IMR-90 (cell line): ENCODE data around the gene CPNE4. TPM values are rescaled to one million over a fixed set of nuclear protein-coding genes. Genes with fewer than 3 reads are reported as not detected.

Experiments used
- ATAC-seq: fragments of 200-7000 bp; cut with Tn5 transposase; 2 replicates; pipeline ENCODE4 v1.9.1; 2020; ENCODE audit warnings: low read depth, mild to moderate bottlenecking, moderate library complexity
- BruUV-seq: library from RNA; stranded (reverse); fragments of 400-500 nt; replicated peaks from 2 replicates; lab custom pipeline; 2021; lab: Mats Ljungman, UMichigan
- CTCF ChIA-PET: fragments of 300-600 bp; formaldehyde crosslinking; extraction: SDS; loops from one replicate; lab custom pipeline; 2021; ENCODE audit warnings: antibody characterized with exemption; lab: Yijun Ruan, JAX
- POLR2A ChIA-PET: fragments of 300-600 bp; sonication (Branson Sonifier 250); formaldehyde crosslinking; loops from one replicate; lab custom pipeline; 2022; ENCODE audit warnings: antibody characterized with exemption; ENCODE audit not compliant: unreplicated experiment; lab: Charles Lee
- DNase-seq: peaks from one replicate; pipeline ENCODE4 v3.0.0; 2013
- H2AFZ ChIP-seq: replicated peaks from 2 replicates; pipeline ENCODE3; 2013; ENCODE audit warnings: low read length, mild to moderate bottlenecking; ENCODE audit not compliant: poor library complexity
- H2AK5ac ChIP-seq: 2 replicates; pipeline ENCODE4 v1.6.1; 2013; ENCODE audit warnings: low read depth, low read length, inconsistent platforms
- H2AK9ac ChIP-seq: replicated peaks from 2 replicates; pipeline ENCODE3; 2013; ENCODE audit warnings: mild to moderate bottlenecking, low read depth, low read length, moderate library complexity; ENCODE audit not compliant: poor library complexity
- H2BK120ac ChIP-seq: 2 replicates; pipeline ENCODE4 v1.6.1; 2013; ENCODE audit warnings: low read depth, low read length, inconsistent platforms
- H2BK15ac ChIP-seq: 3 replicates; pipeline ENCODE4 v1.6.1; 2013; ENCODE audit warnings: low read depth, low read length, inconsistent platforms
- H2BK20ac ChIP-seq: 2 replicates; pipeline ENCODE4 v1.6.1; 2013; ENCODE audit warnings: low read depth, mild to moderate bottlenecking, inconsistent platforms, low read length, moderate library complexity
- H2BK5ac ChIP-seq: 2 replicates; pipeline ENCODE4 v1.6.1; 2013; ENCODE audit warnings: mild to moderate bottlenecking, low read depth, low read length, inconsistent platforms; ENCODE audit not compliant: poor library complexity, severe bottlenecking
- H3K14ac ChIP-seq: replicated peaks from 2 replicates; pipeline ENCODE4 v1.6.1; 2013; ENCODE audit warnings: low read depth, low read length, inconsistent platforms
- H3K18ac ChIP-seq: 2 replicates; pipeline ENCODE4 v1.6.1; 2013; ENCODE audit warnings: low read depth, low read length, control low read depth
- H3K23ac ChIP-seq: 2 replicates; pipeline ENCODE4 v1.6.1; 2013; ENCODE audit warnings: low read depth, low read length, inconsistent platforms
- H3K27ac ChIP-seq: 2 replicates; pipeline ENCODE4 v1.5.1; 2013; ENCODE audit warnings: mild to moderate bottlenecking, control low read depth, low read length; ENCODE audit not compliant: insufficient read depth
- H3K27me3 ChIP-seq: 2 replicates; pipeline ENCODE4 v1.6.1; 2013; ENCODE audit warnings: low read length; ENCODE audit not compliant: control insufficient read depth, insufficient read depth
- H3K36me3 ChIP-seq: 2 replicates; pipeline ENCODE4 v1.6.1; 2013; ENCODE audit warnings: low read length, mixed read lengths; ENCODE audit not compliant: control insufficient read depth, insufficient read depth
- H3K4ac ChIP-seq: 2 replicates; pipeline ENCODE4 v1.6.1; 2013; ENCODE audit warnings: low read depth, low read length, inconsistent platforms
- H3K4me1 ChIP-seq: 2 replicates; pipeline ENCODE4 v1.6.1; 2013; ENCODE audit warnings: low read length, mixed read lengths; ENCODE audit not compliant: control insufficient read depth, insufficient read depth
- H3K4me2 ChIP-seq: 2 replicates; pipeline ENCODE4 v1.6.1; 2013; ENCODE audit warnings: low read depth, mild to moderate bottlenecking, control low read depth, low read length, moderate library complexity
- H3K4me3 ChIP-seq: 2 replicates; pipeline ENCODE4 v1.5.1; 2013; ENCODE audit warnings: low read depth, mild to moderate bottlenecking, control low read depth, low read length, moderate library complexity; ENCODE audit not compliant: insufficient read depth
- H3K56ac ChIP-seq: 2 replicates; pipeline ENCODE4 v1.6.1; 2013; ENCODE audit warnings: low read length, inconsistent platforms; ENCODE audit not compliant: insufficient read depth; ENCODE audit errors: extremely low read depth
- H3K79me1 ChIP-seq, 2 experiments: 2 replicates each; pipeline ENCODE4 v1.6.1; 2013; ENCODE audit warnings: low read length in 2 of 2, inconsistent platforms in 1 of 2, low read depth in 1 of 2
- H3K9ac ChIP-seq: 2 replicates; pipeline ENCODE4 v1.6.1; 2013; ENCODE audit warnings: low read depth, low read length, control low read depth
- H3K9me1 ChIP-seq: 2 replicates; pipeline ENCODE4 v1.6.1; 2013; ENCODE audit warnings: low read length, inconsistent platforms; ENCODE audit not compliant: insufficient read depth
- H3K9me3 ChIP-seq: 2 replicates; pipeline ENCODE4 v1.6.1; 2013; ENCODE audit warnings: low read length; ENCODE audit not compliant: control insufficient read depth, insufficient read depth
- H4K20me1 ChIP-seq: 2 replicates; pipeline ENCODE4 v1.6.1; 2013; ENCODE audit warnings: low read length, inconsistent platforms; ENCODE audit not compliant: insufficient read depth
- H4K5ac ChIP-seq: 2 replicates; pipeline ENCODE4 v1.6.1; 2013; ENCODE audit warnings: mild to moderate bottlenecking, low read depth, low read length, control low read depth
- H4K8ac ChIP-seq, 2 experiments: 2 replicates each; pipeline ENCODE4 v1.6.1; 2013; ENCODE audit warnings: low read depth in 2 of 2, low read length in 2 of 2, control low read depth in 1 of 2, inconsistent platforms in 1 of 2
- H4K91ac ChIP-seq: 2 replicates; pipeline ENCODE4 v1.6.1; 2013; ENCODE audit warnings: low read depth, low read length, inconsistent platforms; ENCODE audit not compliant: insufficient read depth
- BHLHE40 ChIP-seq: fragments of 150-350 bp; IDR thresholded peaks from 2 replicates; pipeline ENCODE4 v1.6.1; 2016; ENCODE audit warnings: mild to moderate bottlenecking, low read depth, low read length
- CEBPB ChIP-seq: IDR thresholded peaks from 2 replicates; pipeline ENCODE4 v1.6.1; 2012; ENCODE audit warnings: low read depth, low read length, improper control_type of control experiment
- CHD1 ChIP-seq: IDR thresholded peaks from 2 replicates; pipeline ENCODE4 v1.6.1; 2012; ENCODE audit warnings: low read depth, low read length, improper control_type of control experiment
- CTCF ChIP-seq: conservative IDR thresholded peaks from 2 replicates; pipeline ENCODE4 v1.5.1; 2012; ENCODE audit warnings: mild to moderate bottlenecking, low read depth, low read length, improper control_type of control experiment
- MXI1 ChIP-seq: IDR thresholded peaks from 2 replicates; pipeline ENCODE4 v1.6.1; 2012; ENCODE audit warnings: low read depth, mild to moderate bottlenecking, low read length, moderate library complexity, borderline replicate concordance
- POLR2A ChIP-seq: IDR thresholded peaks from 2 replicates; pipeline ENCODE4 v1.6.1; 2012; ENCODE audit warnings: mild to moderate bottlenecking, low read depth, low read length
- RAD21 ChIP-seq: IDR thresholded peaks from 2 replicates; pipeline ENCODE4 v1.6.1; 2012; ENCODE audit warnings: low read length, improper control_type of control experiment
- RFX5 ChIP-seq: IDR thresholded peaks from 2 replicates; pipeline ENCODE4 v1.8.0; 2012; ENCODE audit warnings: low read depth, mild to moderate bottlenecking, low read length, moderate library complexity
- WGBS, 2 experiments: methylation state at CpG; one replicate each; pipeline versions ENCODE4 v1.1.5 to v1.1.7; 2013; ENCODE audit warnings: missing lambda C conversion rate in 2 of 2; ENCODE audit not compliant: insufficient read length in 1 of 2; ENCODE audit errors: extremely low coverage in 2 of 2; 5-methylcytosine and 5-hydroxymethylcytosine counted together
- dilution Hi-C: fragments of 300-500 bp; cut with HindIII; formaldehyde crosslinking; loops from one replicate; pipeline ENCODE4 v1.14.3; 2018; ENCODE audit warnings: low sequenced_read_pairs; ENCODE audit not compliant: unreplicated experiment
- in situ Hi-C: fragments of 300-500 bp; cut with MboI; formaldehyde crosslinking; loops from 3 replicates; pipeline ENCODE4 v1.14.3; 2019; ENCODE audit warnings: low sequenced_read_pairs, inconsistent platforms, mixed read lengths
- intact Hi-C: fragments of 100-400 bp; cut with micrococcal nuclease; formaldehyde crosslinking; loops from 2 replicates; pipeline ENCODE4 v1.10.0; 2022
- polyA plus RNA-seq, 3 experiments: library from polyadenylated mRNA; depleted of rRNA; stranded (reverse); fragments of >200 nt; gene quantifications; 2 replicates each; pipeline ENCODE4 v1.2.3, GENCODE V29; 2012; ENCODE audit warnings: low replicate concordance in 1 of 3
- total RNA-seq: library from RNA; depleted of rRNA; stranded (reverse); fragments of >200 nt; gene quantifications from 2 replicates; pipeline ENCODE4 v1.2.3, GENCODE V29; 2012
- TF ChIP-seq, protein P1 (sequence below): fragments of 150-350 bp; IDR thresholded peaks from 2 replicates; pipeline ENCODE4 v1.6.1; 2016; ENCODE audit warnings: low read depth, mild to moderate bottlenecking, low read length, moderate library complexity, borderline replicate concordance
- TF ChIP-seq, protein P2 (sequence below): fragments of 150-350 bp; IDR thresholded peaks from 2 replicates; pipeline ENCODE4 v1.6.1; 2017; ENCODE audit warnings: mild to moderate bottlenecking, antibody characterized with exemption, low read length, low read depth

Gene CPNE4
- total and polyA plus RNA-seq, 2 of the 4 experiments (the other 2 are of a cell fraction), result not detected

DNA sequence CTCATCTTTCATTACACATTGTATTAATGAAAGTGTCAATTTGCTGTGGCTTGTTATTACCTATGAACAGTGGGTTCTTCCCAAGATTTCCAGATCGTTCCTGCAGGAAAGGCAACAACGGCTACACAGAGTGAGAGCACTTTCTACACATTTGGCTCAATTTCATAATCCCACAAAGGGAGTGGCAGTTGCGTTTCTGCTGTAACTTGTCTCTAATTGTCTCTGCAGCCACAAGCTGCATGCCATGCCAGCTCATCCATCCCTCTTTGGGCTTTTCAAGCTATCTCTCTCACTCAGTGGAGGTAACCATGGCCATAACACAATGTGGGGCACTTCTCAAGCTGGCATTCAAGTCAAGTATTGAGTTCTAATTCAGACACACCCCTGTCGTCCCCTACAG lies 27.7 kb upstream of the CPNE4 start:
- intact Hi-C loops (no loop called here), in situ Hi-C loops (no loop called here), dilution Hi-C loops (no loop called here)
- Histone ChIP-seq H2BK120ac (no peak overlapping the region), H3K27ac (no peak overlapping the region), H4K91ac (no peak overlapping the region), H3K4me3 (no peak overlapping the region), H2BK5ac (no peak overlapping the region), H2AK5ac (no peak overlapping the region), H3K9me1 (no peaks in the 10 kb centered on the region), H3K4me2 (no peak overlapping the region), H3K23ac (no peak overlapping the region), H4K8ac (no peak overlapping the region), H3K79me1 (no peaks in the 10 kb centered on the region), H2AK9ac (no peak overlapping the region), H4K5ac (no peak overlapping the region), H3K18ac (no peak overlapping the region), H3K4me1 (no peaks in the 10 kb centered on the region), H2BK20ac (no peak overlapping the region), H3K36me3 (no peaks in the 10 kb centered on the region), H2AFZ (no peak overlapping the region), H3K9ac (no peak overlapping the region), H4K20me1 (no peaks in the 10 kb centered on the region), H3K56ac (no peak overlapping the region), H3K14ac (no peak overlapping the region), H3K9me3 (no peaks in the 10 kb centered on the region), H3K27me3 (no peaks in the 10 kb centered on the region; the same call in 1 of the 2 replicates), H3K4ac (no peak overlapping the region), H2BK15ac (no peak overlapping the region)
- DNase-seq (no peak), ATAC-seq (no peak)
- ChIA-PET CTCF (no interaction called here), POLR2A (no interaction called here)
- no TSS peak for BruUV-seq
- WGBS, 2 experiments, result 42% methylated on average over 1 of the region's 4 CpGs; no CpG with 5 or more reads in 1 of the 2 experiments
- TF ChIP-seq RAD21 (no peak), CTCF (no peak), BHLHE40 (no peak), RFX5 (no peak), CEBPB (no peak), MXI1 (no peak), POLR2A (no peak), CHD1 (no peak)
- TF ChIP-seq, protein P1, sequence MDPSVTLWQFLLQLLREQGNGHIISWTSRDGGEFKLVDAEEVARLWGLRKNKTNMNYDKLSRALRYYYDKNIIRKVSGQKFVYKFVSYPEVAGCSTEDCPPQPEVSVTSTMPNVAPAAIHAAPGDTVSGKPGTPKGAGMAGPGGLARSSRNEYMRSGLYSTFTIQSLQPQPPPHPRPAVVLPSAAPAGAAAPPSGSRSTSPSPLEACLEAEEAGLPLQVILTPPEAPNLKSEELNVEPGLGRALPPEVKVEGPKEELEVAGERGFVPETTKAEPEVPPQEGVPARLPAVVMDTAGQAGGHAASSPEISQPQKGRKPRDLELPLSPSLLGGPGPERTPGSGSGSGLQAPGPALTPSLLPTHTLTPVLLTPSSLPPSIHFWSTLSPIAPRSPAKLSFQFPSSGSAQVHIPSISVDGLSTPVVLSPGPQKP, result no peak
- TF ChIP-seq, protein P2, sequence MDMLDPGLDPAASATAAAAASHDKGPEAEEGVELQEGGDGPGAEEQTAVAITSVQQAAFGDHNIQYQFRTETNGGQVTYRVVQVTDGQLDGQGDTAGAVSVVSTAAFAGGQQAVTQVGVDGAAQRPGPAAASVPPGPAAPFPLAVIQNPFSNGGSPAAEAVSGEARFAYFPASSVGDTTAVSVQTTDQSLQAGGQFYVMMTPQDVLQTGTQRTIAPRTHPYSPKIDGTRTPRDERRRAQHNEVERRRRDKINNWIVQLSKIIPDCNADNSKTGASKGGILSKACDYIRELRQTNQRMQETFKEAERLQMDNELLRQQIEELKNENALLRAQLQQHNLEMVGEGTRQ, result no peak
